ENCODE data around the gene IPO9. TPM values are rescaled to one million over a fixed set of nuclear protein-coding genes. Genes with fewer than 3 reads are reported as not detected.

IPO9 gene
- total RNA-seq, 4 donors from 2014 or later: 10.1 to 17.2 (median 12.3) TPM

- H3K9me3 ChIP-seq: no peaks in the 10 kb centered on the region
- no peak overlapping the region for H3K4me3 ChIP-seq
- peaks cover 21 to 51% (median 28%) of the 10 kb centered on the region in 3 donors for H3K4me1 ChIP-seq
- TF ChIP-seq CTCF (IDR thresholded peaks at IDR 0.05) (no peak), POLR2A (IDR thresholded peaks at IDR 0.05) (no peak)
- no peak for DNase-seq
- no peak overlapping the region for H3K27ac ChIP-seq
- H3K36me3 ChIP-seq: peaks cover 0 to 8% (median 0%) of the 10 kb centered on the region in 3 donors
- WGBS, 2 donors: 69 to 82% methylated on average over 6 of the region's 6 CpGs
- intact Hi-C loops (cut with DNase I): no loop called here
- no peaks in the 10 kb centered on the region for H3K27me3 ChIP-seq
Measured at GRCh38 chr1:201880928-201881571, 52.1 kb downstream of the IPO9 start.

- Histone ChIP-seq H3K4me3 (no peak overlapping the region), H3K27me3 (no peaks in the 10 kb centered on the region), H3K27ac (no peak overlapping the region), H3K4me1 (peaks cover 21 to 54% (median 28%) of the 10 kb centered on the region in 3 donors), H3K36me3 (peaks cover 0 to 3% (median 0%) of the 10 kb centered on the region in 3 donors), H3K9me3 (no peaks in the 10 kb centered on the region)
- TF ChIP-seq POLR2A (IDR thresholded peaks at IDR 0.05) (no peak), CTCF (IDR thresholded peaks at IDR 0.05) (no peak)
- intact Hi-C loops (cut with DNase I): no loop called here
- WGBS, 2 donors: 58 to 67% methylated on average over 1 of the region's 1 CpG
- DNase-seq: no peak
Measured at GRCh38 chr1:201881617-201882016, 52.7 kb downstream of the IPO9 start.

GRCh38 chr1:201882665-201883132, 53.7 kb downstream of the IPO9 start:
- Histone ChIP-seq H3K4me1 (peaks cover 23 to 54% (median 28%) of the 10 kb centered on the region in 3 donors), H3K4me3 (no peak overlapping the region), H3K27ac (peak overlapping the region in 3 of 4 donors; percentile 70 to 72 (median 71)), H3K9me3 (no peaks in the 10 kb centered on the region), H3K27me3 (peaks cover 0 to 3% (median 0%) of the 10 kb centered on the region in 4 donors), H3K36me3 (no peaks in the 10 kb centered on the region)
- intact Hi-C loops (cut with DNase I): no loop called here
- WGBS, 2 donors: 40 to 42% methylated on average over 2 of the region's 2 CpGs
- DNase-seq: no peak
- TF ChIP-seq POLR2A (IDR thresholded peaks at IDR 0.05) (no peak), CTCF (IDR thresholded peaks at IDR 0.05) (peak in 1 of 6 experiments; percentile 49)

GRCh38 chr1:201883266-201883665, 54.3 kb downstream of the IPO9 start:
- TF ChIP-seq POLR2A (IDR thresholded peaks at IDR 0.05): no peak
- TF ChIP-seq CTCF (IDR thresholded peaks at IDR 0.05): no peak
- DNase-seq: no peak
- Histone ChIP-seq H3K4me3 (no peak overlapping the region), H3K4me1 (peaks cover 28 to 54% (median 31%) of the 10 kb centered on the region in 3 donors), H3K27ac (peak overlapping the region in 3 of 4 donors; percentile 70 to 72 (median 71)), H3K9me3 (no peaks in the 10 kb centered on the region), H3K27me3 (peaks cover 0 to 8% (median 0%) of the 10 kb centered on the region in 4 donors), H3K36me3 (no peaks in the 10 kb centered on the region)
- 69 to 73% methylated on average over 3 of the region's 3 CpGs for WGBS, 2 donors
- intact Hi-C loops (cut with DNase I): no loop called here

GRCh38 chr1:201883786-201884185, 54.8 kb downstream of the IPO9 start:
- Histone ChIP-seq H3K27me3 (peaks cover 0 to 12% (median 0%) of the 10 kb centered on the region in 4 donors), H3K27ac (peak overlapping the region in 3 of 4 donors; percentile 70 to 72 (median 71)), H3K36me3 (no peaks in the 10 kb centered on the region), H3K4me1 (peaks cover 30 to 56% (median 32%) of the 10 kb centered on the region in 3 donors), H3K4me3 (no peak overlapping the region), H3K9me3 (no peaks in the 10 kb centered on the region)
- intact Hi-C loops (cut with DNase I): no loop called here
- no peak for DNase-seq
- TF ChIP-seq CTCF (IDR thresholded peaks at IDR 0.05) (no peak), POLR2A (IDR thresholded peaks at IDR 0.05) (no peak)
- 13 to 26% methylated on average over 3 to 7 of the region's 7 CpGs for WGBS, 2 donors

Measured in esophagus squamous epithelium (tissue), 5 donors.